ENCODE data around the gene UNC5B.
"Not testable (repeated sequence)": the region's sequence is repeated elsewhere in the genome, so short reads cannot be mapped to it uniquely, and the experiment has no call there.

Gene UNC5B

DNA sequence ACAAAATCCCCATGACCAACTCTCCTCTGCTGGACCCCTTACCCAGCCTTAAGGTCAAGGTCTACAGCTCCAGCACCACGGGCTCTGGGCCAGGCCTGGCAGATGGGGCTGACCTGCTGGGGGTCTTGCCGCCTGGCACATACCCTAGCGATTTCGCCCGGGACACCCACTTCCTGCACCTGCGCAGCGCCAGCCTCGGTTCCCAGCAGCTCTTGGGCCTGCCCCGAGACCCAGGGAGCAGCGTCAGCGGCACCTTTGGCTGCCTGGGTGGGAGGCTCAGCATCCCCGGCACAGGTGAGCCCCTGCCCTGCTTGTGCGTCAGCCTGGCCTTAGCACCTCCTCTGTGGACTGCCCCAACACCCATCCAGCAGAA lies 79.1 kb downstream of the UNC5B start:
- H3K27me3 ChIP-seq, result no peaks in the 10 kb centered on the region
- H3K9me3 ChIP-seq (replicated peaks in 1 of 11), result no peaks in the 10 kb centered on the region
- H3K4me1 ChIP-seq, result peaks cover 24 to 58% (median 45%) of the 10 kb centered on the region in 10 experiments
- H3K4me3 ChIP-seq, result no peak overlapping the region
- H3K36me3 ChIP-seq, result no peaks in the 10 kb centered on the region
- H4K20me1 ChIP-seq, result no peaks in the 10 kb centered on the region
- H3K9ac ChIP-seq, result no peak overlapping the region
- peak overlapping the region; percentile 65 to 86 (median 80); a peak in 21 of 22 replicates for H3K4me2 ChIP-seq
- H3K27ac ChIP-seq, result peak overlapping the region in 5 of 11 experiments; percentile 30 to 91 (median 82); a peak in 8 of 22 replicates
- TF ChIP-seq Cebpa-rat (IDR thresholded peaks at IDR 0.05), result no peak

DNA sequence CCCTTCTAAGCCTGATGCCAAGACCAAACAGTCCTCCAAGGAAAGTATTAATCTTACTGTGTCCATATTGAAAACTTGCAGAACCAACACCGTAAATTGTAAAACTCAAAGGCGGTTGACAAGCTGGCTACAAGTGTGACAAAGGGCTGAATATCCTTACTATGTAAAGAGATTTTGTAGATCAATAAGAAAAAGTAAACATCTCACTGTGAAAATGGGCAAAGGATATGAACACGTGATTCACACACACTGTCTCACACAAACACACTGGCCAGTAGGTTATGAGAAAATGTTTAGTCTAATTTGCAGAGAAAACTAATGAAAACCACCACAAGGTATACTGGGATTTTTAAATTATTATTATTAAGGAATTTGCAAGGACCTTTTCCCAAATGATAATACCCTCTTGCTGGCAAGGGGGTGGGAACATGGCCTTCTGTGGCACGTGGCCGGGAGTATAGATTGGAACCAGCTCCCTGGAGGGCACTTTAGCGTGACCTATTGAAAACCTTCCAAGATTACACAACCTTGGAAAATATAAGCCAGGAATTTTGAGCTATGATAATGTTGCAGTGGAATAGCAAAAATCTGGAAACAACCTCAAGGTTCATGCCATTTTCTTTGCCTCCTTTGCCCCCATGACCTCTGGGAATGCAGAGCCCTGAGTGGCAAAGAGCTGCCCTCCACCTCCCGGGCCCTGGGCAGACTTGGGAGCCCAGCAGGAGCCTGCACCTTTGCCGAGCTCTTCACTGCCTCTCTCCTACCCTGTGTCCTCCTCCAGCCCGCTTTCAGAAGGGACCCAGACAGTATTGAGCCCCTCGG lies 80.5 kb downstream of the UNC5B start:
- TF ChIP-seq Cebpa-rat (IDR thresholded peaks at IDR 0.05), result no peak
- Histone ChIP-seq H3K27me3 (no peaks in the 10 kb centered on the region), H3K4me1 (peaks cover 29 to 53% (median 39%) of the 10 kb centered on the region in 10 experiments), H4K20me1 (no peaks in the 10 kb centered on the region), H3K4me2 (no peak overlapping the region), H3K9me3 (replicated peaks in 1 of 11) (no peaks in the 10 kb centered on the region), H3K9ac (no peak overlapping the region), H3K27ac (no peak overlapping the region), H3K36me3 (no peaks in the 10 kb centered on the region), H3K4me3 (no peak overlapping the region)

DNA sequence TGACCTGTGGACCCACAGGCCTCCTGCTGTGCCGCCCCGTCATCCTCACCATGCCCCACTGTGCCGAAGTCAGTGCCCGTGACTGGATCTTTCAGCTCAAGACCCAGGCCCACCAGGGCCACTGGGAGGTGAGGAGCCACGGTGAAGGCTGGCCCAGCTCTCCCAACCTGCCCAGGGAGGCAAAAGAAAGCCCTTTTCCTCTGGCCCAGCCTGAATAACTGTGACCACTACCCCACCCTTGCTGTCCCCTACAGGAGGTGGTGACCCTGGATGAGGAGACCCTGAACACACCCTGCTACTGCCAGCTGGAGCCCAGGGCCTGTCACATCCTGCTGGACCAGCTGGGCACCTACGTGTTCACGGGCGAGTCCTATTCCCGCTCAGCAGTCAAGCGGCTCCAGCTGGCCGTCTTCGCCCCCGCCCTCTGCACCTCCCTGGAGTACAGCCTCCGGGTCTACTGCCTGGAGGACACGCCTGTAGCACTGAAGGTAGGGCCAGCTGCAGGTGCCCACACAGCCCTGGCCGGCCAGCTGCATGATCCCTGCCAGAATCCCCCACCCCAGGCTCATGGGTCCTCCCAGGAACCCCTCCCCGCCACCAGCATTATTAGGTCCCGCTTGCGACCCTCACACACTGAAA lies 81.2 kb downstream of the UNC5B start:
- H3K27ac ChIP-seq, result no peak overlapping the region
- TF ChIP-seq Cebpa-rat (IDR thresholded peaks at IDR 0.05), result no peak
- H3K4me1 ChIP-seq, result peaks cover 36 to 53% (median 46%) of the 10 kb centered on the region in 10 experiments
- H3K4me3 ChIP-seq, result no peak overlapping the region
- no peaks in the 10 kb centered on the region for H4K20me1 ChIP-seq
- no peaks in the 10 kb centered on the region for H3K9me3 ChIP-seq (replicated peaks in 1 of 11)
- no peaks in the 10 kb centered on the region for H3K36me3 ChIP-seq
- no peak overlapping the region for H3K4me2 ChIP-seq
- H3K9ac ChIP-seq, result no peak overlapping the region
- H3K27me3 ChIP-seq, result no peaks in the 10 kb centered on the region

DNA sequence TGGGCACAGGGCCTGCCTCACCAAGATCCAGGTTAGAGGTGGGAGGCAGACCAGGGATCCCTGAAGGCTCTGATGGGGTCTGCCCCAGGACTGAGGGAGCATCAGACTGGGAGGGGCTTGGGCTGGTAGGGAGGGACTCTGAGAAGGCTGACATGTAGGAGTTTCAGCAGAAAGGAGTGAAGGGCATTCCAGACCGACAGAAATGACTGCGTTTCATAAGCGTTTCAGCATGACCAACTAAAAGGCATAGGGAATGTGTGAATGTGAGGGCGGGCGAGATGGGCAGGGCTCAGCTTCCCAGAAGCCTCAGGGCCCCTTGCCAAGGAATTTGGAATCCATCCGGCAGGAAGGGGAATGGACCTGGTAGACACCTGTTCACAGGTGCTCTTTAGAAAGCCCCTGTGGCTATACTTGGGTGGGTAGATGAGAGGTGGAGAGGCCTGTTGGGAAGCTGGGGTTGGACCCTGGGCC lies 81.8 kb downstream of the UNC5B start:
- H3K4me3 ChIP-seq, result no peak overlapping the region
- no peaks in the 10 kb centered on the region for H3K36me3 ChIP-seq
- H3K4me1 ChIP-seq, result peaks cover 42 to 53% (median 48%) of the 10 kb centered on the region in 10 experiments
- no peaks in the 10 kb centered on the region for H4K20me1 ChIP-seq
- no peaks in the 10 kb centered on the region for H3K9me3 ChIP-seq (replicated peaks in 1 of 11)
- no peak overlapping the region for H3K27ac ChIP-seq
- no peaks in the 10 kb centered on the region for H3K27me3 ChIP-seq
- TF ChIP-seq Cebpa-rat (IDR thresholded peaks at IDR 0.05), result no peak
- no peak overlapping the region for H3K4me2 ChIP-seq
- H3K9ac ChIP-seq, result no peak overlapping the region

DNA sequence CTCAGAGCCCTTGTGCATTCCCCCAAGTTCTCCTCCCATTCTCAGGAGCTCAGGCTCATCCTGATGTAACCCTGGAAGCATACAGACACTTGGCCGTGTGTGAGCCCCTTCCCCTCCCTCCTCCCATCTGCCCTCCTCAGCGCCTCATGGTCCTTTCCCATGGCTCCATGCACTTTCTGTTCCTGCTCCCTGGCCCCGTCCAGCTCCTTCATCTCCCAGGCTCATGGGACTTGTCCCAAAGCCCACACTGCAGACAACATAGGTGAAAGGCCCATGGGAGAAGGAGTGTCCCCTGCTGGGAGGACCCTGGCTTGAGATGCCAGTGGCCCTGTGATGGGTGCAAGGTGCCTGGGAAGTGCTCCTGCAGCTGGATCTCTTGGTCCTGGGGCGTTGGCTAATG lies 82.5 kb downstream of the UNC5B start:
- Histone ChIP-seq H3K4me3 (no peak overlapping the region), H3K27me3 (no peaks in the 10 kb centered on the region), H3K9ac (no peak overlapping the region), H3K9me3 (replicated peaks in 1 of 11) (no peaks in the 10 kb centered on the region), H3K4me1 (peaks cover 45 to 53% (median 48%) of the 10 kb centered on the region in 10 experiments), H3K4me2 (no peak overlapping the region), H4K20me1 (no peaks in the 10 kb centered on the region), H3K36me3 (no peaks in the 10 kb centered on the region), H3K27ac (no peak overlapping the region)
- no peak for TF ChIP-seq Cebpa-rat (IDR thresholded peaks at IDR 0.05)

DNA sequence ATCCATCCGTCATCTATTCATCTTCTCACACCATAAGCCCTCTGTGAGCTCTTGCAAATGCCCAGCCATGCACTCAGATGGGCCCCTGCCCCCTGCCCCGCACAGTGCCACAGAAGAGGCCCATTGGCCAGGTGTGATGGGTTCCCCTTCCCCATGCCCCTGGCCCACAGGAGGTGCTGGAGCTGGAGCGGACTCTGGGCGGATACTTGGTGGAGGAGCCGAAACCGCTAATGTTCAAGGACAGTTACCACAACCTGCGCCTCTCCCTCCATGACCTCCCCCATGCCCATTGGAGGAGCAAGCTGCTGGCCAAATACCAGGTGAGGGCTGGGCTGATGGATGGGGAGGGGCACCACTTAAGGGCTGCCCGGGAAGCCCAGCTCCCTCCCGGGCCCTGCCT lies 83.3 kb downstream of the UNC5B start:
- Histone ChIP-seq H3K4me2 (no peak overlapping the region), H3K4me3 (no peak overlapping the region), H3K36me3 (no peaks in the 10 kb centered on the region), H3K9ac (no peak overlapping the region), H3K9me3 (replicated peaks in 1 of 11) (no peaks in the 10 kb centered on the region), H3K4me1 (peaks cover 38 to 52% (median 47%) of the 10 kb centered on the region in 10 experiments), H4K20me1 (no peaks in the 10 kb centered on the region), H3K27ac (no peak overlapping the region), H3K27me3 (no peaks in the 10 kb centered on the region)
- TF ChIP-seq Cebpa-rat (IDR thresholded peaks at IDR 0.05), result no peak

DNA sequence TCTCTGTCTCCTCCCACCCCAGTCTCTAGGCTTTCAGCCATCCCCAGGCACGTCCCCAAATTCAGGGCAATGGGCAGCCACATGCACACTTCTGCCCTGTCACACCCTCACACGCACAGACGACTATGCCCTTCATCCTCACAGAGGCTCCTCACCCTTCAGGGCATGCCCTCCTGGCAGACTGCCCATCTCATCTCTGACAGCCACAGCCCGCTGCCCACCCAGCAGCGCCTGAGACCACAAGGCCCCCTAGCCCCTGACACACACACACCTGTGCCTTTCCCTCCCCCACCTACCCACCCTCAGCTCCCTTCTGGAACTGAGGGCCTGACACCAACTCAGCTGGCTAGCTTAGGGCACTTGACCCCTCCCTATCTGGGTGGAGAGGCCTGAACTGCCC lies 83.7 kb downstream of the UNC5B start:
- peaks cover 34 to 48% (median 43%) of the 10 kb centered on the region in 10 experiments for H3K4me1 ChIP-seq
- no peak overlapping the region for H3K4me3 ChIP-seq
- H3K27me3 ChIP-seq, result no peaks in the 10 kb centered on the region
- H3K36me3 ChIP-seq, result no peaks in the 10 kb centered on the region
- H4K20me1 ChIP-seq, result no peaks in the 10 kb centered on the region
- H3K27ac ChIP-seq, result no peak overlapping the region
- no peak overlapping the region for H3K4me2 ChIP-seq
- H3K9ac ChIP-seq, result no peak overlapping the region
- no peaks in the 10 kb centered on the region for H3K9me3 ChIP-seq (replicated peaks in 1 of 11)
- no peak for TF ChIP-seq Cebpa-rat (IDR thresholded peaks at IDR 0.05)

DNA sequence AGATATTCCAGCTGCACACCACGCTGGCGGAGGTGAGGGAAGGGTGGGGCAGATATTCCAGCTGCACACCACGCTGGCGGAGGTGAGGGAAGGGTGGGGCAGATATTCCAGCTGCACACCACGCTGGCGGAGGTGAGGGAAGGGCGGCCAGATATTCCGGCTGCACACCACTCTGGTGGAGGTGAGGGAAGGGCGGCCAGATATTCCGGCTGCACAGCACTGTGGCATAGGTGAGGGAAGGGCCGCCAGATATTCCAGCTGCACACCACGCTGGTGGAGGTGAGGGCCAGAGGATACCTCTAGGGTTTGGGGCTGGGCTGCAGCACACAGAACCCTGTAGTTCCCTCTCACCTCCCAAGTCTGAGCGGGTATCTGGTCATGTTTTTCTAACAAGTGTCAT lies 84.4 kb downstream of the UNC5B start:
- H3K27me3 ChIP-seq; H3K27ac ChIP-seq; H4K20me1 ChIP-seq; H3K4me3 ChIP-seq; H3K36me3 ChIP-seq; H3K9ac ChIP-seq; H3K9me3 ChIP-seq (replicated peaks in 1 of 11); H3K4me2 ChIP-seq: not testable (repeated sequence)
- peaks cover 27 to 41% (median 36%) of the 10 kb centered on the region in 10 experiments for H3K4me1 ChIP-seq

DNA sequence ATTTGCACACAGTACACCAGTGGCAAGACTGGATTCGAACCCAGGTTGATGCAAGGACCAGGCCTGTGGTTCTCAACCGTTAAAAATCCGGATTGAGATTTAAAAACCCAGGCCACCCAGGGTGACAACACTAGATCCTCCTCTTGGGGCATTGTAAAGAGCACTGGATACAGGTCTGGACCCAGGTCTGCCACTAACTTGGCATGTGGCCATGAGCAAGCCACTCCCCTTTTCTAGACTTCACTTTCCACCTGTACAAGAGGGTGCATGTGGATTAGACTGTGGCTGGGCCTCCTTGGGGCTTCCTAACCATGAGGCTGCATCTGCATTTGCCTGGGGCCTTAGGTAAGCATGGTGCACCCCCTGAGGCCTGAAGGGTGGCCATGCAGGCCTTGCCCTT lies 85.0 kb downstream of the UNC5B start:
- Histone ChIP-seq H3K36me3 (no peaks in the 10 kb centered on the region), H3K27me3 (no peaks in the 10 kb centered on the region), H4K20me1 (no peaks in the 10 kb centered on the region), H3K4me2 (peak overlapping the region in 10 of 11 experiments; percentile 85 to 98 (median 94); a peak in 14 of 22 replicates), H3K4me3 (no peak overlapping the region), H3K27ac (no peak overlapping the region), H3K9me3 (replicated peaks in 1 of 11) (no peaks in the 10 kb centered on the region), H3K4me1 (peaks cover 26 to 39% (median 33%) of the 10 kb centered on the region in 10 experiments), H3K9ac (no peak overlapping the region)
- TF ChIP-seq Cebpa-rat (IDR thresholded peaks at IDR 0.05), result no peak

Data from BLaER1 treated with 17β-estradiol and CSF1 and Interleukin-3, amounts not matched to agents 10 nM and 100 nM (cell line).